SK-N-SH (cell line): Measurements from ENCODE around the gene APOO. TPM values are rescaled to one million over a fixed set of nuclear protein-coding genes. Genes with fewer than 3 reads are reported as not detected.

Source experiments
- CTCF ChIA-PET: fragments of 300-600, 350-600 bp; formaldehyde crosslinking; extraction: SDS; loops from one replicate; lab custom pipeline; 2021; lab: Yijun Ruan, JAX
- POLR2A ChIA-PET: fragments of 350-600 bp; sonication (Branson Sonifier 250); formaldehyde crosslinking; extraction: SDS; loops from one replicate; lab custom pipeline; 2020; ENCODE audit warnings: antibody characterized with exemption, inconsistent platforms; lab: Yijun Ruan, JAX
- DNase-seq: peaks from one replicate; pipeline ENCODE4 v3.0.0; 2012
- H2AFZ ChIP-seq: fragments of 200-600 bp; sonication (generic); 2 replicates; pipeline ENCODE4 v1.8.1; 2016; ENCODE audit warnings: antibody characterized with exemption, mild to moderate bottlenecking, low read depth
- H3F3A ChIP-seq: fragments of 200-600 bp; sonication (generic); replicated peaks from 2 replicates; pipeline ENCODE3; 2016; ENCODE audit warnings: antibody characterized with exemption, mild to moderate bottlenecking; ENCODE audit not compliant: insufficient read depth
- H3K27ac ChIP-seq, 2 experiments: fragments of 200-500 bp in 1 of 2; fragments of 200-600 bp in 1 of 2; sonication (Bioruptor generic) in 1 of 2; sonication (generic), shearing (Covaris generic) in 1 of 2; 2 replicates each; pipeline versions ENCODE4 v1.5.1 to v1.6.1; 2014 to 2016; ENCODE audit warnings: low read depth in 2 of 2, inconsistent platforms in 1 of 2, low read length in 1 of 2, mild to moderate bottlenecking in 1 of 2, mixed read lengths in 1 of 2
- H3K27me3 ChIP-seq: fragments of 200-600 bp; sonication (generic), shearing (Covaris generic); 2 replicates; pipeline ENCODE4 v1.6.1; 2016; ENCODE audit warnings: mixed run types; ENCODE audit not compliant: insufficient read depth
- H3K36me3 ChIP-seq, 2 experiments: fragments of 200-500 bp in 1 of 2; fragments of 200-600 bp in 1 of 2; sonication (Bioruptor generic) in 1 of 2; sonication (generic) in 1 of 2; replicated peaks in 1 of 2; 2 replicates each; pipeline versions ENCODE3 to v1.5.1; 2014 to 2016; ENCODE audit warnings: low read length in 1 of 2, mild to moderate bottlenecking in 1 of 2; ENCODE audit not compliant: insufficient read depth in 2 of 2, control insufficient read depth in 1 of 2
- H3K4me1 ChIP-seq, 2 experiments: fragments of 200-500 bp in 1 of 2; fragments of 200-600 bp in 1 of 2; sonication (Bioruptor generic) in 1 of 2; sonication (generic), shearing (Covaris generic) in 1 of 2; 2 replicates each; pipeline versions ENCODE4 v1.5.1 to v1.6.1; 2014 to 2016; ENCODE audit warnings: low read depth in 1 of 2, low read length in 1 of 2, mixed run types in 1 of 2; ENCODE audit not compliant: insufficient read depth in 2 of 2, control insufficient read depth in 1 of 2
- H3K4me2 ChIP-seq: fragments of 200-600 bp; sonication (generic), shearing (Covaris generic); 2 replicates; pipeline ENCODE4 v1.6.1; 2017; ENCODE audit warnings: mixed run types
- H3K4me3 ChIP-seq, 2 experiments: fragments of 200-500 bp in 1 of 2; fragments of 200-600 bp in 1 of 2; sonication (Bioruptor generic) in 1 of 2; sonication (generic), shearing (Covaris generic) in 1 of 2; 2 replicates each; pipeline versions ENCODE4 v1.5.1 to v1.8.1; 2014 to 2016; ENCODE audit warnings: low read depth in 2 of 2, inconsistent platforms in 1 of 2, low read length in 1 of 2, mild to moderate bottlenecking in 1 of 2, mixed read lengths in 1 of 2, moderate library complexity in 1 of 2
- H3K79me2 ChIP-seq: fragments of 200-600 bp; sonication (generic); 2 replicates; pipeline ENCODE4 v1.8.1; 2017; ENCODE audit warnings: mild to moderate bottlenecking; ENCODE audit not compliant: insufficient read depth
- H3K9ac ChIP-seq: fragments of 200-600 bp; sonication (generic); 2 replicates; pipeline ENCODE4 v1.6.1; 2017; ENCODE audit warnings: mixed run types
- H3K9me2 ChIP-seq: fragments of 200-600 bp; sonication (generic); 2 replicates; pipeline ENCODE4 v1.6.1; 2017; ENCODE audit warnings: mixed run types
- H3K9me3 ChIP-seq: fragments of 200-600 bp; sonication (generic); 2 replicates; pipeline ENCODE4 v1.6.1; 2017; ENCODE audit warnings: mixed run types, mild to moderate bottlenecking, moderate library complexity
- H4K20me1 ChIP-seq: fragments of 200-600 bp; sonication (generic); 2 replicates; pipeline ENCODE4 v1.6.1; 2017; ENCODE audit warnings: mild to moderate bottlenecking, mixed run types; ENCODE audit not compliant: insufficient read depth
- CHD2 ChIP-seq: fragments of 150-350 bp; IDR thresholded peaks from 2 replicates; pipeline ENCODE4 v1.6.1; 2018; ENCODE audit warnings: low read length; ENCODE audit not compliant: partially characterized antibody
- ELF1 ChIP-seq: IDR thresholded peaks from 2 replicates; pipeline ENCODE4 v1.4.0; 2012
- EZH2phosphoT487 ChIP-seq: fragments of 200-600 bp; sonication (generic); IDR thresholded peaks from 2 replicates; pipeline ENCODE4 v1.6.1; 2017; ENCODE audit warnings: low read depth, mixed run types, mild to moderate bottlenecking, antibody characterized with exemption, moderate library complexity, borderline replicate concordance
- FOXJ3 ChIP-seq: sonication (generic); formaldehyde crosslinking; IDR thresholded peaks from 2 replicates; pipeline ENCODE4 v1.5.1; 2020; ENCODE audit warnings: mild to moderate bottlenecking, missing genetic modification reagents
- GATA2 ChIP-seq: sonication (generic); formaldehyde crosslinking; IDR thresholded peaks from 2 replicates; pipeline ENCODE4 v1.5.0; 2020; ENCODE audit warnings: mild to moderate bottlenecking, missing genetic modification reagents
- MXI1 ChIP-seq: IDR thresholded peaks from 2 replicates; pipeline ENCODE4 v1.6.1; 2012; ENCODE audit warnings: mild to moderate bottlenecking, low read depth, low read length, improper control_type of control experiment
- RAD21 ChIP-seq: IDR thresholded peaks from 2 replicates; pipeline ENCODE4 v1.6.1; 2012; ENCODE audit warnings: mild to moderate bottlenecking, low read length
- TEAD4 ChIP-seq: IDR thresholded peaks from 2 replicates; pipeline ENCODE4 v1.4.0; 2012; ENCODE audit warnings: mild to moderate bottlenecking, borderline replicate concordance; ENCODE audit not compliant: insufficient read depth
- WGBS: methylation state at CpG from one replicate; pipeline ENCODE4 v1.1.6; 2017; ENCODE audit warnings: low lambda C conversion rate; 5-methylcytosine and 5-hydroxymethylcytosine counted together
- polyA plus RNA-seq, 3 experiments: library from polyadenylated mRNA; depleted of rRNA; stranded (reverse); fragments of >200 nt; gene quantifications; 2 replicates each; pipeline ENCODE4 v1.2.3, GENCODE V29; 2012
- TF ChIP-seq, protein P1 (sequence below): fragments of 200-600 bp; sonication (generic); IDR thresholded peaks from 2 replicates; pipeline ENCODE4 v1.6.1; 2017; ENCODE audit warnings: antibody characterized with exemption, mild to moderate bottlenecking, moderate library complexity
- TF ChIP-seq, protein P2 (sequence below): fragments of 150-350 bp; IDR thresholded peaks from 2 replicates; pipeline ENCODE4 v1.6.1; 2017; ENCODE audit warnings: antibody characterized with exemption, low read length, low read depth, borderline replicate concordance
- TF ChIP-seq, protein P3 (sequence below): IDR thresholded peaks from 2 replicates; pipeline ENCODE4 v1.4.0; 2012; ENCODE audit warnings: low read depth
- TF ChIP-seq, protein P4 (sequence below): fragments of 150-350 bp; IDR thresholded peaks from 2 replicates; pipeline ENCODE4 v1.6.1; 2016; ENCODE audit warnings: mild to moderate bottlenecking, low read depth, low read length

The APOO gene
- polyA plus RNA-seq, 1 of the 3 experiments (the other 2 are of a cell fraction): 22.0 TPM

DNA sequence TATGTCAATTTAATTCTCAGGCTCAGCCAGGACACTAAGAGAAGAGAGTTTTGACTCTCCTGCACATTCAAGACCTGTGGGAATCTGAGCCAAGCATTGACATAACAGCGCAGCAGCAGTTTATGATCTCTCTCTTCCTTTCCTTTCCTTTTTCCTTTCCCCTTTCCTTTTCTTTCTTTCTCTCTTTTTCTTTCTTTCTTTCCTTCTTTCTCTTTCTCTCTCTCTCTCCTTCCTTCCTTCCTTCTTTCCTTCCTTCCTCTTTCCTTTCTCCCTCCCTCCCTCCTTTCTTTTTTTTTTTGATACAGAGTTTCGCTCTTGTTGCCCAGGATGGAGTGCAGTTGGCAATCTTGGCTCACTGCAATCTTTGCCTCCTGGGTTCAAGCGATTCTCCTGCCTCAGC is 103.2 kb downstream of the APOO start:
- Histone ChIP-seq H3K4me2 (no peak overlapping the region), H3F3A (peaks cover 6% of the 10 kb centered on the region), H3K9me3 (no peaks in the 10 kb centered on the region), H3K9ac (peak overlapping the region; percentile 53; the same call in 1 of the 2 replicates), H3K4me1 (peaks cover 0 to 18% of the 10 kb centered on the region in 2 experiments; a peak in 1 of 4 replicates), H3K36me3 (no peaks in the 10 kb centered on the region), H3K4me3 (no peak overlapping the region), H4K20me1 (no peaks in the 10 kb centered on the region), H3K27me3 (no peaks in the 10 kb centered on the region; the same call in 1 of the 2 replicates), H3K9me2 (no peaks in the 10 kb centered on the region), H3K79me2 (no peaks in the 10 kb centered on the region), H2AFZ (peak overlapping the region; percentile 79), H3K27ac (peak overlapping the region in 1 of 2 experiments; percentile 88; a peak in 2 of 4 replicates)
- ChIA-PET CTCF (interaction anchor here (0.6 to 3.0 kb wide), 3 partner anchors 21 to 138 kb away, joined by 3 to 11 read pairs (median 3); partner anchors contain the start of genes PRDX4 and SAT1), POLR2A (no interaction called here)
- WGBS: 68% methylated on average over 3 of the region's 3 CpGs
- TF ChIP-seq, protein P1, sequence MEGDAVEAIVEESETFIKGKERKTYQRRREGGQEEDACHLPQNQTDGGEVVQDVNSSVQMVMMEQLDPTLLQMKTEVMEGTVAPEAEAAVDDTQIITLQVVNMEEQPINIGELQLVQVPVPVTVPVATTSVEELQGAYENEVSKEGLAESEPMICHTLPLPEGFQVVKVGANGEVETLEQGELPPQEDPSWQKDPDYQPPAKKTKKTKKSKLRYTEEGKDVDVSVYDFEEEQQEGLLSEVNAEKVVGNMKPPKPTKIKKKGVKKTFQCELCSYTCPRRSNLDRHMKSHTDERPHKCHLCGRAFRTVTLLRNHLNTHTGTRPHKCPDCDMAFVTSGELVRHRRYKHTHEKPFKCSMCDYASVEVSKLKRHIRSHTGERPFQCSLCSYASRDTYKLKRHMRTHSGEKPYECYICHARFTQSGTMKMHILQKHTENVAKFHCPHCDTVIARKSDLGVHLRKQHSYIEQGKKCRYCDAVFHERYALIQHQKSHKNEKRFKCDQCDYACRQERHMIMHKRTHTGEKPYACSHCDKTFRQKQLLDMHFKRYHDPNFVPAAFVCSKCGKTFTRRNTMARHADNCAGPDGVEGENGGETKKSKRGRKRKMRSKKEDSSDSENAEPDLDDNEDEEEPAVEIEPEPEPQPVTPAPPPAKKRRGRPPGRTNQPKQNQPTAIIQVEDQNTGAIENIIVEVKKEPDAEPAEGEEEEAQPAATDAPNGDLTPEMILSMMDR: no peak
- TF ChIP-seq RAD21: no peak
- TF ChIP-seq MXI1: no peak
- TF ChIP-seq, protein P2, sequence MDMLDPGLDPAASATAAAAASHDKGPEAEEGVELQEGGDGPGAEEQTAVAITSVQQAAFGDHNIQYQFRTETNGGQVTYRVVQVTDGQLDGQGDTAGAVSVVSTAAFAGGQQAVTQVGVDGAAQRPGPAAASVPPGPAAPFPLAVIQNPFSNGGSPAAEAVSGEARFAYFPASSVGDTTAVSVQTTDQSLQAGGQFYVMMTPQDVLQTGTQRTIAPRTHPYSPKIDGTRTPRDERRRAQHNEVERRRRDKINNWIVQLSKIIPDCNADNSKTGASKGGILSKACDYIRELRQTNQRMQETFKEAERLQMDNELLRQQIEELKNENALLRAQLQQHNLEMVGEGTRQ: no peak
- TF ChIP-seq, protein P3, sequence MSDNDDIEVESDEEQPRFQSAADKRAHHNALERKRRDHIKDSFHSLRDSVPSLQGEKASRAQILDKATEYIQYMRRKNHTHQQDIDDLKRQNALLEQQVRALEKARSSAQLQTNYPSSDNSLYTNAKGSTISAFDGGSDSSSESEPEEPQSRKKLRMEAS: no peak
- no peak for TF ChIP-seq ELF1
- no peak for TF ChIP-seq GATA2 (CRISPR knock-in tag)
- no peak for TF ChIP-seq CHD2
- TF ChIP-seq, protein P4, sequence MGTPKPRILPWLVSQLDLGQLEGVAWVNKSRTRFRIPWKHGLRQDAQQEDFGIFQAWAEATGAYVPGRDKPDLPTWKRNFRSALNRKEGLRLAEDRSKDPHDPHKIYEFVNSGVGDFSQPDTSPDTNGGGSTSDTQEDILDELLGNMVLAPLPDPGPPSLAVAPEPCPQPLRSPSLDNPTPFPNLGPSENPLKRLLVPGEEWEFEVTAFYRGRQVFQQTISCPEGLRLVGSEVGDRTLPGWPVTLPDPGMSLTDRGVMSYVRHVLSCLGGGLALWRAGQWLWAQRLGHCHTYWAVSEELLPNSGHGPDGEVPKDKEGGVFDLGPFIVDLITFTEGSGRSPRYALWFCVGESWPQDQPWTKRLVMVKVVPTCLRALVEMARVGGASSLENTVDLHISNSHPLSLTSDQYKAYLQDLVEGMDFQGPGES: no peak
- no peak for TF ChIP-seq FOXJ3 (CRISPR knock-in tag)
- TF ChIP-seq TEAD4: no peak
- TF ChIP-seq EZH2phosphoT487: no peak
- DNase-seq: no peak
